HuH-7 (cell line): ENCODE data around the gene DLG2.
"Not testable (repeated sequence)": the region's sequence is repeated elsewhere in the genome, so short reads cannot be mapped to it uniquely, and the experiment has no call there.

Experiments
- DNase-seq: peaks from one replicate; pipeline ENCODE4 v3.0.0; 2011; ENCODE audit warnings: low spot score

The DLG2 gene

DNA sequence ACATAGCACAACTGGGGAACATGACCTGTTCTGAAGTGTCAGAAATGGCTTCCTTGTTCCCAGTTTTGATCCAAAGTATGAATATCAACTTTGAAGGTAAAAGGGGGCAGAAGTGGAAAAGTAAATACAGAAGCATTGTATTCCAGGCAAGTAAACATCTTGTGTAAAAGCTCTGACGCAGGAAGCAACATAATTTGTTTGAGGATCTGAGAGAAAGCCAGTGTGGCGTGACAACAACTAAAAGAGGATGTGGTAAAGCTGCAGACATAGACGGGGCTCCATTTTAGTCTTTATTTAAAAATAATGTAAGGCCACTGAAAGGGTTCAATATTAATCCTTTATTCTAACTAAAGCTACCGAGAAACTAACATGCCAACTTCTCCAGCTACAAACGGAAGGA lies 310.2 kb downstream of the DLG2 start:
- DNase-seq, result no peak

GRCh38 chr11:85313741-85314140 lies 313.4 kb downstream of the DLG2 start:
- DNase-seq, result no peak

- no peak for DNase-seq
Measured at GRCh38 chr11:85310479-85310878, 316.7 kb downstream of the DLG2 start.

DNA sequence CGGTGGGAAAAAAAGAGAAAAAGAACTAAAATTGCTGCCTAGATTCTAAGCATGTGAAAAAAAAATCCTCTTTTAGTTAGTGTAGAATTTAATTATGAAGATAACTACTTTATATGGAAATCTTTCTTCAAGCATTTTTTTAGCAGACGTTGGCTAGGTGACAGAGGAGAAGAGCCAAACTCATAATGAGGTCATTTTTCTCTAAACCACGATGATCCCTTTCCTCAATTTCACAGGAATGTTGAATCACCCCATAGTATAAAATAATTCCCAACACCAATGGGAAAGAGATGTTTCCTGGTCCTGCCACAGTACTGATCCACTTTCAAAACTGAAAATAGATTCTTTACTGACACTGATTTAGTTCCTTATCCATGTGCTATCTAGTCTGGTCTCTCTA lies 319.8 kb downstream of the DLG2 start:
- no peak for DNase-seq

DNA sequence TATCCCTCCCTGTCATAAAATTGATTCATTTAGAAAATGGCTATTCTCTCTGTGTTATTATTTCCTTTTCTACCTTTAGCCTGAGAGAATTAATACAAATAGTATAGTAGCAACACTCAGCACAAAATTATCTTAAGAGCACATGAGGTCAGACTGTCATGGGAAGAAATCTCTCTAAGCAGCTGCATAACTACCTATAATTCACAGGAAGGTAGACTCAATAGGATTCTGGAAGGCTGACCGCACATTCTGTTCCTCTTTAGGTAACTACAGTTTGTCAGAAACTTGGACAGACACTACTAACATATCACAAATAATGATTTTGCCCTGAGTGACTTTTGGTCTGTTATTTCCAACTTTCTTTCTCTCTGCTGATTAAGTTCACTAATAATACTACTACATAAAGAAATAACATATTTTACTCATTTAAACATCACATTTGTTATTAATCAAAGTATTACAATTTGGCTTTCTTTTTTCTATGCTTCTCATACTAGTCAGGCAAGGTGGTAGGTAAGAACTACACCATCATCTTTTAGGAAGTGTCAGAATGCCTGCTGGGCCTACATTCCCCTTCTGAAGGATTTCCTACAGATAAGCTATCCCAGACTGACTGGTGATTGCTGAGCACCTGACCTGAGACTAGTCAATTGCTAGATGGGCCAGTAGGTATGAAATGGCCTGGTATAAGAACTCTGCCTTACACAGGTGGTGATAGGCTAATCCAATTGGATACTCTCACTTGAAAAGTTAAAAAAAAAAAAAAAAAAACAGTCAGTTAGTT lies 325.1 kb downstream of the DLG2 start:
- DNase-seq, result no peak

DNA sequence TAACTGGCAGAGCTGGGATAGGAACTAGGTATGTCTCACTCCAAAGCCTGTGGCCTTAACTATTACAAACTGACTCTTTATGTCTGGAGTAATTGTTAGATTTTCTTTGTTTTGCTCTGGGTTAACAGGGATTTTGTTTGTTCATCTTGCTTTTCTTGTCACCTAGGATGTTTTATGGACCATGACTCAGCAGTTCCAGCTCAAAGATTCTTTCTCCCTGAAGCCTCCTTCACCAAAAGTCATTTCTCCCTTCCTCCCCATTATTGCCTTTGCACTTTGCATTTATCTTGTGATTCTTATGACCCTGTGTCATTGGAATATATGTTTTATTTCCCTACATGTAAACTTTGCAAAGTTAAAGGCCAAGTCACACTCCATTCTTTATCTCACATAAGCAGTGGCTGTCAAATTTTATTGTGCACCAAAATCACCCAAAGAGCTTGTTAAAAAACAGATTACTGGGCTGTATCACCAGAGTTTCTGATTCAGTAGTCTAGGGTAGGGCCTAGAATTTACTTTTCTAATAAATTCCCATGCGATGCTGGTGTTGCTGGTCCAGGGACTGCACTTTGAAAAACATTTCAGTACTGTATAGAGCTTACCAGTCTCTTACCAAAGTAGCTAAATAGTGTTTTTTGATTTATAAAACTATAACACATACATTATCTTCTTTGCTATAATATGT lies 327.7 kb downstream of the DLG2 start:
- no peak for DNase-seq

DNA sequence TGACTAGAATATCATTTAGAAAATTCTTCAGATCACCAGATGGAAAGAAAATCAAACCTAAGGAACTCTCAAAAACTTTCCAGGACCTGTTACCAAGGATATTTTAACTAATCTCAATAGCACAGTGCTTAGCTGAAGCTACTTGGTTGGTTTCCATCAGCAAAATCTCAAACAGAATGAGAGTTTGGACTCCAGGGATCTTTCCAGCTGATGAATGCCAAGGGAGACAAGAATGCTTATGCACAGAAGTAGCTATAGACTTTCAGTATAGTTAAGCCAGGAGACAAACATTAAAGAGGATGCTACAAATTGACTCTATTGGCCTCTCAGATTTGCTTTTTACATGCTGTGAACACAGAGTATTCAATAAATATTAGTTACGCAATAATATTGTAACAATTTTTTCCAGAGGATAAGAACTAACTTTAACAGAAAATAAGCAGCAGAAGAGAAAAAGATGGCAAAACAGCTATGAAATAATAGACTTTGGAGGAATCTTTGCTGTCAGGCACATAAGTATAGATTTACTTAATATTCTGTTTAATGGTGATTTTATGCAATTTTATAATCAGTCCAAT lies 331.4 kb downstream of the DLG2 start:
- DNase-seq, result no peak

DNA sequence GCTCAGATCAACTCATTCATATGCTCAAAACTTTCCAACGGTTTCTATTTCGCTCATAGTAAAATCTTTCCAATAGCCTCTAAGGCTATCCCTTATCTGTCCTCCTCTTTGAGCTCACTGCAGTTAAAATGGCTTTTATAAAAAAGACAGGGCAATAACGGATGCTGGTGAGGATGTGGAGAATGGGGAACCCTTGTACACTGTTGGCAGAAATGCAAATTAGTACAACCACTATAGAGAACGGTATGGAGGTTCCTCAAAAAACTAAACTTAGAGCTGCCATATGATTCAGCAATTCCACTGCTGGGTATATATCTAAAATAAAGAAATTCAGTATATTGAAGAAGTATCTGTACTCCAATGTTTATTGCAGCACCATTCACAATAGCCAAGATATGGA lies 345.6 kb downstream of the DLG2 start:
- DNase-seq, result no peak

DNA sequence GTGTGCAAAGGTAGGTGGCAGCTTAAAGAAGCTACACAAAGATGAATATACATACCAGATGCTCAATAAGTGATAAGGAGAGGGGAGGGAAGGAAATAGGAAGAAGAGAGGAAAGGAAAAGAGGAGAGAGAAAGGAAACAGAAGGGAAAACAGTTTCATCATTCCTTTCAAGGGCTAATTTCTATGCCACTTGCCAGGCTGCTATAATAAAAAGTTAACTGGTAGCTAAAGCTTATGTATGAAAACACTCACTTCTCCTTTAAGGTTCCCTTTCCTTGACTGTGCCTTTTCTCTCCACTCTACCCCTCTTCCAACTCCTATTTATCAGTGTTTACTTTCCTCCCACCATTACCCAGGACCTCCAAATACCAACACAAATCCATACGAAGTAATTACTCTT lies 347.9 kb downstream of the DLG2 start:
- DNase-seq, result no peak

- DNase-seq, result no peak
Measured at GRCh38 chr11:85277693-85278092, 349.5 kb downstream of the DLG2 start.

DNA sequence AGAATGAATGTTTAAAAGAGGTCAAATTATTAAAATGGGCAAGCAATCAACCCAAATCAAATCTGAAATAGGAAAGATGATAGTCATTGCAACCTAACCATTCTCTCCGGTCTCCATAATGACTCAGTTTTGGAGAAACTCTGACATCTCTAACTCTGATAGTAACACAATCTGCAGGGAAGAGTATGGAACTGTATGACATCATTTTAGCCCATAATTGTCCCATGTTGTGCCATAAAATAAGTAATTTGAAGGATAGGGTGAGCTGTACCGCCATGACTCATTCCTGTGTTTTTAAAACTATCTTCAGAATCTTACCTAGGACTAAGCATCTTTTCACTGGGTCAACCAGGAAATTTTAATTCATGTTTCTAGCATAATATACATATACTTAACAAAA lies 350.8 kb downstream of the DLG2 start:
- no peak for DNase-seq

DNA sequence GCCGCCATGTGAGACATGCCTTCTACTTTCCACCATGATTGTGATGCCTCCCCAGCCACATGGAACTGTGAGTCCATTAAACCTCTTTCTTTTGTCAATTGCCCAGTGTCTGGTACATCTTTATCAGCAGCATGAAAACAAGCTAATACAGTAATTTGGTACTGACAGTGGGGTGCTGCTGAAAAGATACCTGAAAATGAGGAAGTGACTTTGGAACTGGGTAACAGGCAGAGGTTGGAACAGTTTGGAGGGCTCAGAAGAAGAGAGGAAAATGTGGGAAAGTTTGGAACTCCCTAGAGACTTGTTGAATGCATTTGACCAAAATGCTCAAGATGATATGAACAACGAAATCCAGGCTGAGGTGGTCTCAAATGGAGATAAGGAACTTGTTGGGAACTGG lies 356.8 kb downstream of the DLG2 start:
- not testable (repeated sequence) for DNase-seq

DNA sequence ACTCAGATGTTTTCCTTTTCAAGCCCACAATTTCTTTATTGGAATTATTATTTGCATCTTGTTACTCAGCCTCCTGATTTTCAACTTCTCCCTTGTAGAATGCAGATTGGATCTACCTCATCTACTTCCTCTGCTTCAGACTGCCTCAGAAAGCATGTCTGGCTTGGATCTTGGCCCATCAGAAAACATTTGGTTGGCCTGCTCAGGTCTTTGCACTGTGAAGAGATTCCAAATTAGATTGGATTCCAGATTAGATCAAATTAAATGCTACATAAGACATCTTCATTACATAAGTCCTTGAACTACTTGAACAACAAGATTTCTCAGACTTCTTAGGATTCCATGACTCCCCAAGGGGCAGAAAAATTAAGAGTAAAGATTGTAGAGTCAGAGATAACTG lies 358.0 kb downstream of the DLG2 start:
- DNase-seq, result no peak

- no peak for DNase-seq
Measured at GRCh38 chr11:85266646-85267045, 360.5 kb downstream of the DLG2 start.

GRCh38 chr11:85263328-85263727 lies 363.8 kb downstream of the DLG2 start:
- no peak for DNase-seq

GRCh38 chr11:85257837-85258236 lies 369.3 kb downstream of the DLG2 start:
- DNase-seq, result no peak

DNA sequence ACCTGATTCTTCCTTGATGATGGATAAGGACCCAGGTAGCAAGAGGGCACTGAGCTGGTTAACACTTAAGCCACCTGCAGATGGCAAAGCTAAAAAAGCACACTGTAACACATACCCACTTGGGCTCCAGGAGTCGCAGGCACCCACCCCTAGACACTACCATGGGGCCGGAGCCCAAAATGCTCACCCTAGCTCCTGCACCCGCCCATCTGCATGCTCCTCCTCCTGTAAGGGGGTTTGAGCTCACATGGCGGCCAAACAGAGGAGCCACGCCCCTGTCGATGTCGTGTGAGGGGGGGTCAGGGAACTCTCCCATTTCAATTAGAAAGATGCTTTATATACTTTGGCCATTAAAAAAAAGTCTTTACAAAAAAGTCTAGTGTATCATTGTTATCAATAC lies 370.7 kb downstream of the DLG2 start:
- DNase-seq, result no peak

- DNase-seq, result no peak
Measured at GRCh38 chr11:85249482-85249881, 377.7 kb downstream of the DLG2 start.

GRCh38 chr11:85247797-85248196 lies 379.3 kb downstream of the DLG2 start:
- no peak for DNase-seq

- no peak for DNase-seq
Measured at GRCh38 chr11:85238906-85239305, 388.2 kb downstream of the DLG2 start.

- not testable (repeated sequence) for DNase-seq
Measured at GRCh38 chr11:85238038-85238437, 389.1 kb downstream of the DLG2 start.

DNA sequence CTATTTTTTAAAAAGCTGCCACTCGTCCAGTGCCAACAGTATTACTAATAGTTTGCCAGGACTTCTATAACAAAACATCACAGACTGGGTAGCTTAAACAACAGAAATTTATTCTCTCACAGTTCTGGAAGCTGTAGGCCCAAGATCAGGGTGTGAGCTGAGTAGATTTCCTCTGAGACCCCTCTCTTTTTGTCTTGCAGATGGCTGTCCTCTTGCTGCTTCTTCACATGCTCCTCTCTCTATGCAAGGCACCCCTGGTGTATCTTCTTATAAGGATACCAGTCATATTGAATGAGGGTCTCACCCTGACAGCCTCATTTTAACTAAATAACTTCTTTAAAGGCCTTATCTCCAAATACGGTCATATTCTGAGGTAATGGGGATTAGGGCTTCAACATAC lies 390.9 kb downstream of the DLG2 start:
- DNase-seq, result no peak

DNA sequence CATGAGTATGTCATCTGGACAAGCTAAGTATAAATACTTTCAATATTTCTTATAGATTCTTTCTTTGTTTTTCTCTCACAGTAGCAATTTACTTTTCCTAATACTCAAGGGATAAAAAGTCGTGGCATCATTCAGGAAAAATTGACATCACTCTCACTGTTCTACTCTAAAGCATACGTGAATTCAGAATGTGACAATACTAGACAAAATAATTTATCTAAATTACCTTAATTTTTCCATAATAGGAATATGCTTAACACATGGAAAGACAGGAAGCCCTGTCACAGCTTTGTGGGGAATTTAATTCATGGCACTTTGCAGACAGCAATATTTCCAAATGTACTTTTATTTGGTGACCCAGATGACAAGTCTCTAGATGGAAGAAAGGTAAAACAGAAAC lies 394.6 kb downstream of the DLG2 start:
- no peak for DNase-seq

DNA sequence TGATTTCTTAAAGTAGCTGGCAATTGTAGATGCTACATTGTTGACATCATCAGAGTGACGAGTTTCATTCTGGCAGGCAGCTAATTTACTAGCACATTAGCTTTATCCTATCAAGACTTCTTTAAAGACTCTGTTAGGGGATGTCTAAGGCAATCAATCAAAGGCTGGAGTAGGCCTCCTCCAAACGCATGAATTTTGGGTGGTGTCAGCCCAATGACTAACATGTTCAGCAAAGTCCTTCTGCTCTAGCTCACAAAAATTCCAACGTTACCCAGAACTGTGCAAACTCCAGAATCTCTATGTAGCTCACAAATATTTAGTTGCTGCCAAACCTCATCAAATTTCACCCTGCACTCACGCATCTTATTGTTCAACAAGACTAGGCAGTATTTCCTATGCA lies 395.6 kb downstream of the DLG2 start:
- DNase-seq, result no peak
